B cell (primary cell): ENCODE measurements around the gene NPIPB8. TPM values are rescaled to one million over a fixed set of nuclear protein-coding genes. Genes with fewer than 3 reads are reported as not detected.
A peak's percentile ranks its signal among the peaks of the same experiment; 100 is the strongest.
"Not testable (repeated sequence)": the region's sequence is repeated elsewhere in the genome, so short reads cannot be mapped to it uniquely, and the experiment has no call there.

Source experiments
- ATAC-seq: fragments of 200-7000 bp; cut with Tn5 transposase; one replicate; pipeline ENCODE4 v1.10.0; 2021; ENCODE audit warnings: low read depth, mild to moderate bottlenecking, moderate number of reproducible peaks, moderate library complexity
- CTCF ChIA-PET: fragments of 350-600 bp; sonication (Branson Sonifier 250); formaldehyde crosslinking; loops from one replicate; lab custom pipeline; 2021; ENCODE audit warnings: antibody characterized with exemption, inconsistent platforms; lab: Charles Lee
- POLR2A ChIA-PET: fragments of 350-600 bp; sonication (Branson Sonifier 250); formaldehyde crosslinking; loops from one replicate; lab custom pipeline; 2021; ENCODE audit warnings: antibody characterized with exemption; lab: Charles Lee
- DNase-seq: peaks from one replicate; pipeline ENCODE4 v3.0.0; 2013
- H2AFZ ChIP-seq: 2 replicates; pipeline ENCODE4 v1.6.1; 2012; ENCODE audit warnings: mild to moderate bottlenecking, low read depth, low read length; ENCODE audit not compliant: insufficient read depth, poor library complexity, severe bottlenecking
- H3K27ac ChIP-seq, 2 donors: 1 replicate in 1 of 2; 2 replicates in 1 of 2; pipeline ENCODE4 v1.5.1; 2012 to 2013; ENCODE audit warnings: low read length in 2 of 2, mild to moderate bottlenecking in 2 of 2, moderate library complexity in 1 of 2
- H3K27me3 ChIP-seq, 4 experiments: fragments of 200-600 bp in 1 of 4; sonication (generic) in 1 of 4; replicated peaks in 1 of 4; 1 replicate in 2 of 4; 2 replicates in 2 of 4; pipeline versions ENCODE4 v1.6.1 to v1.7.0; 2013 to 2016; ENCODE audit warnings: low read length in 3 of 4, mild to moderate bottlenecking in 2 of 4, mixed read lengths in 1 of 4, moderate library complexity in 1 of 4; ENCODE audit not compliant: insufficient read depth in 4 of 4, control insufficient read depth in 3 of 4; ENCODE audit errors: control extremely low read depth in 1 of 4
- H3K36me3 ChIP-seq, 2 experiments: replicated peaks in 1 of 2; 1 replicate in 1 of 2; 2 replicates in 1 of 2; pipeline versions ENCODE4 v1.6.1 to v1.7.1; 2013; ENCODE audit warnings: low read length in 1 of 2; ENCODE audit not compliant: insufficient read depth in 2 of 2, control insufficient read depth in 1 of 2; ENCODE audit errors: control extremely low read depth in 1 of 2, extremely low read depth in 1 of 2
- H3K4me1 ChIP-seq, 2 donors: fragments of 200-600 bp in 1 of 2; sonication (generic) in 1 of 2; 1 replicate in 1 of 2; 2 replicates in 1 of 2; pipeline versions ENCODE4 v1.5.1 to v1.6.1; 2013 to 2017; ENCODE audit warnings: low read length in 2 of 2; ENCODE audit not compliant: control insufficient read depth in 2 of 2, insufficient read depth in 2 of 2
- H3K4me2 ChIP-seq: replicated peaks from 2 replicates; pipeline ENCODE3; 2012; ENCODE audit warnings: mild to moderate bottlenecking, low read depth, low read length; ENCODE audit not compliant: poor library complexity, severe bottlenecking
- H3K4me3 ChIP-seq, 5 experiments: fragments of 200-600 bp in 1 of 5; sonication (generic) in 1 of 5; 1 replicate in 3 of 5; 2 replicates in 2 of 5; pipeline versions ENCODE4 v1.5.1 to v1.7.0; 2011 to 2016; ENCODE audit warnings: low read length in 4 of 5, mild to moderate bottlenecking in 4 of 5, low read depth in 2 of 5, control low read depth in 1 of 5, moderate library complexity in 1 of 5; ENCODE audit not compliant: insufficient read depth in 1 of 5; ENCODE audit errors: control extremely low read depth in 1 of 5, extremely low read depth in 1 of 5
- H3K79me2 ChIP-seq: fragments of 200-600 bp; sonication (generic); one replicate; pipeline ENCODE4 v1.6.0; 2016; ENCODE audit warnings: low read length; ENCODE audit not compliant: control insufficient read depth, insufficient read depth
- H3K9ac ChIP-seq: fragments of 200-600 bp; sonication (generic); 2 replicates; pipeline ENCODE4 v1.6.1; 2017; ENCODE audit warnings: mild to moderate bottlenecking, low read length, moderate library complexity
- H3K9me3 ChIP-seq, 3 donors: one replicate each; pipeline versions ENCODE4 v1.6.1 to v1.7.1; 2013; ENCODE audit warnings: low read length in 2 of 3; ENCODE audit not compliant: control insufficient read depth in 2 of 3, insufficient read depth in 1 of 3; ENCODE audit errors: control extremely low read depth in 1 of 3
- H4K20me1 ChIP-seq: 2 replicates; pipeline ENCODE4 v1.6.0; 2012; ENCODE audit warnings: mild to moderate bottlenecking, low read length; ENCODE audit not compliant: insufficient read depth, control insufficient read depth, poor library complexity, severe bottlenecking
- H3K27ac Mint-ChIP-seq: one replicate; pipeline ENCODE4 v1.8.0; 2021; ENCODE audit warnings: mixed read lengths
- H3K27me3 Mint-ChIP-seq: one replicate; pipeline ENCODE4 v1.8.0; 2021; ENCODE audit warnings: mixed read lengths
- H3K4me1 Mint-ChIP-seq: one replicate; pipeline ENCODE4 v1.8.0; 2021; ENCODE audit warnings: mixed read lengths
- H3K4me3 Mint-ChIP-seq: one replicate; pipeline ENCODE4 v1.8.0; 2021; ENCODE audit warnings: mixed read lengths
- H3K9me3 Mint-ChIP-seq: one replicate; pipeline ENCODE4 v1.8.0; 2022; ENCODE audit warnings: mixed read lengths; ENCODE audit not compliant: insufficient read depth
- CTCF ChIP-seq: fragments of 200-600 bp; IDR thresholded peaks from one replicate; pipeline ENCODE4 v1.8.0; 2022; ENCODE audit warnings: antibody characterized with exemption, mild to moderate bottlenecking
- WGBS: methylation state at CpG from one replicate; pipeline ENCODE4 v1.1.5; 2013; ENCODE audit warnings: missing lambda C conversion rate; ENCODE audit not compliant: insufficient coverage; 5-methylcytosine and 5-hydroxymethylcytosine counted together
- intact Hi-C: fragments of 100-400 bp; cut with micrococcal nuclease; formaldehyde crosslinking; loops from one replicate; pipeline ENCODE4 v1.10.0; 2022
- polyA plus RNA-seq: library from polyadenylated mRNA; depleted of rRNA; stranded (reverse); fragments of >200 nt; gene quantifications from 2 replicates; pipeline ENCODE4 v1.2.3, GENCODE V29; 2012
- total RNA-seq, 2 donors: library from RNA; stranded (reverse); fragments of 120-200 nt in 1 of 2; gene quantifications; 1 replicate in 1 of 2; 2 replicates in 1 of 2; pipeline versions ENCODE4 v1.2.3 to v1.2.4, GENCODE V29; 2013 to 2022

NPIPB8 gene
- total and polyA plus RNA-seq, 2 donors (not counting 1 experiment from before 2014, with no cell fraction given): 0.04 to 1.1 TPM

- H3K36me3 ChIP-seq, DNase-seq, H3K4me2 ChIP-seq, H3K4me3 Mint-ChIP-seq, H3K9me3 Mint-ChIP-seq, intact Hi-C loops, H3K27me3 ChIP-seq, H3K79me2 ChIP-seq, H3K27ac Mint-ChIP-seq, H3K9ac ChIP-seq, H3K4me3 ChIP-seq, H3K9me3 ChIP-seq, CTCF ChIA-PET, H2AFZ ChIP-seq, H4K20me1 ChIP-seq, H3K4me1 Mint-ChIP-seq, H3K27me3 Mint-ChIP-seq, H3K4me1 ChIP-seq, H3K27ac ChIP-seq, ATAC-seq, POLR2A ChIA-PET: not testable (repeated sequence)
- no CpG with 5 or more reads among the region's 16 CpGs for WGBS
These were observed 23.3 kb upstream of the NPIPB8 start for GRCh38 chr16:28614561-28614960.

GRCh38 chr16:28615486-28616223 is 22.2 kb upstream of the NPIPB8 start:
- H3K4me1 ChIP-seq, CTCF ChIA-PET, ATAC-seq, DNase-seq, H3K27me3 ChIP-seq, H3K9ac ChIP-seq, H3K9me3 Mint-ChIP-seq, H3K36me3 ChIP-seq, H3K27ac Mint-ChIP-seq, H4K20me1 ChIP-seq, H2AFZ ChIP-seq, H3K4me2 ChIP-seq, H3K79me2 ChIP-seq, H3K9me3 ChIP-seq, intact Hi-C loops, H3K27ac ChIP-seq, POLR2A ChIA-PET, H3K4me1 Mint-ChIP-seq, H3K4me3 Mint-ChIP-seq, H3K4me3 ChIP-seq, H3K27me3 Mint-ChIP-seq: not testable (repeated sequence)
- TF ChIP-seq CTCF: peak; percentile 50
- 78% methylated on average over 3 of the region's 24 CpGs for WGBS
